Measurements from ENCODE around the gene MSL1.

Gene MSL1

GRCh38 chr17:40092581-40092980 is 29.2 kb upstream of the MSL1 start:
- no peak for DNase-seq

DNA sequence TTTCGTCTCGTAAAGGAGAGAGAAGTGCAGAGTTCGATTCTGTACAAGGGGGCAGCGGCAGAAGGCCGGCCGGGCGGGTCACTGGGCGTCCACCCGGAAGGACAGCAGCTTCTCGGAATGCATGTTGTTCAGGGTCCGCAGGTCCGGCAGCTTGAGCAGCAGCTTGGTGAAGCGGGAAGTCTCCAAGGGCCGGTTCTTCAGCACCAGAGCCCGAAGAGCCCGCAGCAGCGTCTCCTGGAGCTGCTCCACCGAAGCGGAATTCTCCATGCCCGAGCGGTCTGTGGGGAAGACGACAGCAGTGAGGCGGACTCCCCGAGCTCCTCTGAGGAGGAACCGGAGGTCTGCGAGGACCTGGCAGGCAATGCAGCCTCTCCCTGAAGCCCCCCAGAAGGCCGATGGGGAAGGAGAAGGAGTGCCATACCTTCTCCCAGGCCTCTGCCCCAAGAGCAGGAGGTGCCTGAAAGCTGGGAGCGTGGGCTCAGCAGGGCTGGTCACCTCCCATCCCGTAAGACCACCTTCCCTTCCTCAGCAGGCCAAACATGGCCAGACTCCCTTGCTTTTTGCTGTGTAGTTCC is 28.7 kb upstream of the MSL1 start:
- DNase-seq, result no peak

- no peak for DNase-seq
Measured at GRCh38 chr17:40093580-40094201, 28.1 kb upstream of the MSL1 start.

GRCh38 chr17:40094874-40095273 is 26.9 kb upstream of the MSL1 start:
- no peak for DNase-seq

- no peak for DNase-seq
Measured at GRCh38 chr17:40095351-40095943, 26.3 kb upstream of the MSL1 start.

- peak; percentile 99 for DNase-seq
Measured at GRCh38 chr17:40095944-40096791, 25.6 kb upstream of the MSL1 start.

DNA sequence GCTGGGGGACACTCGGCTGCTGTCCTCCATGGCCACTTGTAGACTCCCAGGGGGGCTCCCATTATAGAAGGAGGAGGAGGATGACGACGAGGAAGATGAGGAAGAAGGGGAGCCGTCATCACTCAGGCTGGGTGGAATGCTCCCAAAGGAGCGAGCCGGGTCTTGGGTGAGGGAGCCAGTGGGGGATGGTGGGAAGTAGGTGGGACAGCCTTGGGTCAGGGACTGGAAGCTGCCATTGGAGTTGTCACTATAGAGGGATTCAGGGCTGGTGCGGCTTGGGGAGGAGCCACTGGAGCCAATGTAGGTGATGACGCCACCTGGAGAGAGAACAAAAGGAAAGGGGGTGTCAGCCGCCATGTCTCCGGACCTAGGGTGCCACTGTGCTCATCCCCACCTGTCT is 24.7 kb upstream of the MSL1 start:
- DNase-seq, result no peak

- DNase-seq, result peak; percentile 43
Measured at GRCh38 chr17:40097931-40098845, 23.6 kb upstream of the MSL1 start.

DNA sequence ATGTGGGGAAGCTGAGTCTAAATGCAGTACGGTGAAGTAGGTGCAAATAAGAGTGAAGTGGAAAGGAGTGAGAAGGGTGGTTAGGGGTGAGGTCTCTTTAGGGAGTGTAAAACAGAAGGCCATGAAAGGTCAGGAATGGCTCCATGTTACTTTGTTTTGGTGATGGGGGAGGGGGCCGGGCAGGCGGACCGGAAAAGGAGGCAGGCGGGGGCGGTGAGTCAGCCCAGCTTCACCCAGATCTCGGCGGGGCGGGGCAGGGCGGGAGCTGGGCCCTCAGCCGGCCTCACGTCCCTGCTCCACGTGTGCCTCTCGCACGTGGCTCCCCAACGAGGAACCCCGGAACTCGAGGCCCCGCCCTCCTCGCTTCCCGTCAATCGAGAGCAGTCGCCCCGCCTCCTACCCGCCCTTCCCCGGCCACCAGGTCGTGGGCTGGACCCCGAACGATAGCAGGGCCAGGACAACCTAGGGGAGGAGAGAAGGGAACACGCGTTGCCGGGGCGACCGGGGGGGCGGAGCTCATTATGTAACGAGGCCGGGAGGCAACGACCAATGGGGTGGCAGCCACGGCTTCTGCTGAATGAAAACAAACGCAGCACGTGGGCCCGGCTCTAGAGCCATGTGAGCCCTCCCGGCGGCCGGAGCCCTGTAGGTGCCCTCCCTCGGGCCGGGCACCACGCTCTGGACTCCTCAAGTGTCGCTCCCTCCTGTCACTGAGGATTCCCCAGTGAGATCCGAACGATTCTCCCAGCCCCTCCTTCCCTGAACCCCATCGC is 22.7 kb upstream of the MSL1 start:
- DNase-seq, result peak; percentile 99

- DNase-seq, result no peak
Measured at GRCh38 chr17:40099619-40100418, 22.0 kb upstream of the MSL1 start.

DNA sequence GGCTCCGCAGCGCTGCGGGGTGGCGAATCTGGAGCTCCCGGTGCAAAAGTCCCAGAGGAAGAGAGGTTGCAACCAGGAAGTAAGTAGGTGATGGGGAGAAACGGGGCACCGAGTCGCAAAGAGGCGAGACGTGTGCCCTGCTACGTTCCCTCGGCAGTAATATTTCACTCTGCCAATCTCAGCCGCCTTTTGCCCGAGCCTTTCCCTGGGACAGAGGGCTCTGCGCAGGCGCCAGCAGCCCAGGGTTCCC is 21.4 kb upstream of the MSL1 start, which contains the start of gene NR1D1:
Gene NR1D1, minus strand, starts transcription at position 171 of the 250 bp plus-strand sequence. CDS start 495 bp downstream, outside the sequence.
- DNase-seq, result no peak

GRCh38 chr17:40100669-40101366 is 21.0 kb upstream of the MSL1 start:
- DNase-seq, result peak; percentile 97

DNA sequence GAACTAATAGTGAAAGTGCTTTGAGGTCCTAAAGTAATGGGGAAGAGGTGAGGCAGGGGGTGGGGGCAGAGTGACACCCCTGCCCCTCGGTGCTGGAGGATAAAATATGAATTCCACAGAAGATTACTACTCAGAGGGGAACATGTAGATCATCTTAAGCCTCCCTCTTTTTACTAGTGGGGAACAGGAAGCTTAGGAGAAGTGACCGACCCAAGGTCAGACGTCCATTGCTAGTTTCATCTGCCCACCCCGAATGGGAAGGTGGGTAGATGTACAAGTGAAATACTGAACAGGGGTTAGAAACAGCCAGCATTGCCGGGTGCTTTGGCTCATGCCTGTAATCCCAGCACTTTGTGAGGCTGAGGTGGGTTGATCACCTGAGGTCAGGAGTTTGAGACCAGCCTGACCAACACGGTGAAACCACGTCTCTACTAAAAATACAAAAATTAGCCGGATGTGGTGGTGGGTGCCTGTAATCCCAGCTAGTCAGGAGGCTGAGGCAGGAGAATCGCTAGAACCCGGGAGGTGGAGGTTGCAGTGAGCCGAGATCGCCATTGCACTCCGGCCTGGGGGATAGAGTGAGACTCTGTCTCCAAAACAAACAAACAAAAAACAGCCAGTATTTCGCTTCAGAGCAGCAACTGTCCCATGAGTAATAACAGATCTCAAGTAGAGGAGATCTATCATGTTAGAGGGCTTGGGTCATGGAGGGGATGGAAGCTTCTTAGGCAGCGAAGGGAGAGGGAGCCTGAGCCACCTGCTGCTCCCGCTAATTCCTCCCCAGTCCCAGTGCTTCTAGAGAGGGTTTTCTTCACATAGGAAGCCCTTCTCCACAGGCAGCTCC is 20.2 kb upstream of the MSL1 start:
- no peak for DNase-seq

DNA sequence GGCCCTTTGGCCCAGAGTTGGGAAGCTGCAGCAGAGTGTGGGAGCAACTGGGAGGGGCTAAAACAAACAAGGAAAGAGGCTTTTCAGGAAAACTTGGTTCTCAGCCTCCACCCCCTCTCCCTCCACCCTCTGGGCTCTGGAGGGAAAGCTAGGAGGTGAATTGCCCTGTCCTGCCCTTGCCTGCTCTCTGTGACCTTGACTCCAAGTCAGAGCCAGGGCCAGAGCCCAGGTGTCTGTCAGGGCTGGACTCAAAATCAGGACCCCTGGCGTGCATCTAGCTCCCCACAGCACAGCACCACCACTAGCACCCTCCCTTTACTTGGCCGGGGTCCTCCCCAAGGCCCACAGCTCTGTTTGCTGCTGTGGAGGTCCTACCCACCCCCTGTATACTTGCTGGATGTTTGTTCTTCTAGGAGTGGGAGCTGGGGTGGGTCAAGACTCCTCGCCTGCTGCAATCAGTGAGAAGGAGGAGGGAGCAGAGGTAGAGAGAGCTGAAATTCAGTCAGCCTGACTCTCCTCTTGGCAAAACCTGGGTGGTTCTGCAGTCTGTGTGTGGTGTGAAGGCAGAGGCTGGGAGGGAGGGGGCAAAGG is 18.6 kb upstream of the MSL1 start:
- no peak for DNase-seq

DNA sequence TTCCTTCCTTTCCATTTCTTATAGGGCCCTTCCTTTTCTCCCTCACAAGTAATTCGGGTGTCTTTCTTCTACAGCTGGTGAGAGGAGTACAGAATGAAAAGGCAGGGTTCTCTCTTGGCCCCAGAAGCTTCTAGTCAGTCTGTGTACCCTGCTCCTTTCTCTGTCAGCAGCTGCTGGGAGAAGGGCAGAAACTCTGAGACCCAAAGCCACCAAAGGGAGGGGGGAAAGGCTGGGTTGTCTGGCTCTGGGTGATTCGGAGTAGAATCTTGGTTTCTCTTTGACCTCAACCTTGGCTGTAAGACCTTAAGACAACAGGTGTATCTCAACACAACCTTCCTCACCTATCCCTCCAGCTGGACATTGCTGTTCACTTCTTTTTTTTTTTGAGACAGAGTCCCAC is 18.1 kb upstream of the MSL1 start:
- no peak for DNase-seq

- DNase-seq, result no peak
Measured at GRCh38 chr17:40104594-40105486, 16.9 kb upstream of the MSL1 start.

DNA sequence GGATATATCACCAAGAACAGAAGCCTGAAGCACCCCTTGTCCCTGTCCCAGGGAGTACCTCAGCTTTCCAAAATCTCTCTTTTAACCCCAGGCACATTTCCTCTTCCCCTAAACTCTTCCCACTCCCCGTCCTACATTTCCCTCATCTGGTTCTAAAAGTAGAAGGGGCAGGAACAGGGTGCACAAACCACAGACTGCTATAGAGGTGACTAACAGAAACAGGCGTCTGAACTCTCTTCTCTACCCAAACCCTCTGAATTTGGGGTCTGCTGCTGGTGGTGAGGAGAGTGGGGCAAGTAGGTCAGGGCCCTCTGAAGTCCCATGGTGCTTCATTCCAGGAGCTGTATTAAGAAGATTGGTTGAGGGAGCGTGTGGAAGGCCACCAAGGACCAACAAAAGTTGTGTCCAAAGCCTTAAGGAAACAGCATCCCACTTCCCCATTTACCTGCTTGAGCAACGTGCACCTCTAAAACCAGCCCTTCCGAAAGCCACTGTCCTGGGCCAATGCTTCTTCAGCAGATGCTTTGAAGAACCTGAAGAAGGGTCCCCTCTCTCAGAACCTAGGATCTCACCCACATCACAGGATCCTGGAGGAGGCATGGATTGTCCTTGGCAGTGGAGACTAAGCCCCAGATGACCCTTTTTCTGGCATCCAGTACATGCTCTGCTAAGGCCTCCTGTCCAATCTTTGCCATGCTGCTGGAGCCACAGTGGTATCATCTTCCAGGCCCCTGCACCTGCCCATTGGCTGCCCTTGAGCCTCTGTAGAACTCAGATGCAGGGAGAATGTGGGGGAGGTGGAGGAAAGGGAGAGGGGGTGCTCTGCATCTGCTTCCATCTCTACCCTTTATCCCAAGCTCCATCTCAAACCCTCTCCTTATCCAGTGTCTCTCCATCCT is 15.7 kb upstream of the MSL1 start:
- DNase-seq, result no peak

Measured in activated CD4-positive, alpha-beta T cell treated with anti-CD3 and anti-CD28 coated beads, Interleukin-10, Interleukin-2, amounts not matched to agents 100 ng/mL and 50 ng/mL, durations not matched to agents 16 hours and 8 hours (primary cell).